ENCODE measurements around the gene CAMK2A. TPM values are rescaled to one million over a fixed set of nuclear protein-coding genes. Genes with fewer than 3 reads are reported as not detected.

The CAMK2A gene
- total and polyA plus RNA-seq, 7 donors = 0.44 to 2.1 (median 0.64) TPM; not detected in 1

GRCh38 chr5:150296496-150296895, 6.9 kb upstream of the CAMK2A start:
- Histone ChIP-seq H3K36me3 (no peaks in the 10 kb centered on the region), H3K27me3 (no peaks in the 10 kb centered on the region), H3K27ac (peak overlapping the region in 1 of 4 donors; percentile 41), H3K4me1 (peaks cover 0 to 44% (median 32%) of the 10 kb centered on the region in 4 donors), H3K4me3 (no peak overlapping the region), H3K9me3 (no peaks in the 10 kb centered on the region)
- 93% methylated on average over 7 of the region's 7 CpGs for WGBS, 2 donors
- DNase-seq = peak; percentile 54
- intact Hi-C loops (cut with DNase I) = no loop called here
- TF ChIP-seq POLR2A (IDR thresholded peaks at IDR 0.05) (no peak), CTCF (IDR thresholded peaks at IDR 0.05) (no peak)

GRCh38 chr5:150295741-150296486, 6.3 kb upstream of the CAMK2A start:
- Histone ChIP-seq H3K36me3 (no peaks in the 10 kb centered on the region), H3K27ac (peak overlapping the region in 1 of 4 donors; percentile 41), H3K4me1 (peaks cover 0 to 38% (median 28%) of the 10 kb centered on the region in 4 donors), H3K27me3 (no peaks in the 10 kb centered on the region), H3K4me3 (no peak overlapping the region), H3K9me3 (no peaks in the 10 kb centered on the region)
- 90 to 92% methylated on average over 17 of the region's 17 CpGs for WGBS, 2 donors
- TF ChIP-seq EP300 (IDR thresholded peaks at IDR 0.05) (no peak), CTCF (IDR thresholded peaks at IDR 0.05) (no peak), POLR2AphosphoS5 (IDR thresholded peaks at IDR 0.05) (no peak), POLR2A (IDR thresholded peaks at IDR 0.05) (no peak)
- DNase-seq = peak; percentile 50
- intact Hi-C loops (cut with DNase I) = no loop called here

GRCh38 chr5:150295172-150295634, 5.6 kb upstream of the CAMK2A start:
- TF ChIP-seq CTCF (IDR thresholded peaks at IDR 0.05) (no peak), POLR2AphosphoS5 (IDR thresholded peaks at IDR 0.05) (no peak), EP300 (IDR thresholded peaks at IDR 0.05) (no peak), POLR2A (IDR thresholded peaks at IDR 0.05) (no peak)
- Histone ChIP-seq H3K4me3 (no peak overlapping the region), H3K27ac (peak overlapping the region in 2 of 4 donors; percentile 33 to 41), H3K27me3 (no peaks in the 10 kb centered on the region), H3K9me3 (no peaks in the 10 kb centered on the region), H3K4me1 (peaks cover 0 to 32% (median 26%) of the 10 kb centered on the region in 4 donors), H3K36me3 (no peaks in the 10 kb centered on the region)
- peak; percentile 73 for DNase-seq
- intact Hi-C loops (cut with DNase I) = no loop called here
- WGBS, 2 donors = 20 to 60% methylated on average over 10 of the region's 10 CpGs

- Histone ChIP-seq H3K27me3 (no peaks in the 10 kb centered on the region), H3K4me1 (peaks cover 0 to 26% (median 21%) of the 10 kb centered on the region in 4 donors), H3K9me3 (no peaks in the 10 kb centered on the region), H3K27ac (peak overlapping the region in 1 of 4 donors; percentile 41), H3K4me3 (no peak overlapping the region), H3K36me3 (no peaks in the 10 kb centered on the region)
- DNase-seq = peak; percentile 52
- intact Hi-C loops (cut with DNase I) = no loop called here
- 80 to 87% methylated on average over 10 of the region's 10 CpGs for WGBS, 2 donors
- TF ChIP-seq POLR2AphosphoS5 (IDR thresholded peaks at IDR 0.05) (no peak), POLR2A (IDR thresholded peaks at IDR 0.05) (no peak), CTCF (IDR thresholded peaks at IDR 0.05) (no peak), EP300 (IDR thresholded peaks at IDR 0.05) (no peak)
Measured at GRCh38 chr5:150294551-150295071, 5.0 kb upstream of the CAMK2A start.

All from sigmoid colon (tissue), 7 donors.